Fibroblast of villous mesenchyme (primary cell): ENCODE data around the gene ERV3-1. TPM values are rescaled to one million over a fixed set of nuclear protein-coding genes. Genes with fewer than 3 reads are reported as not detected.
"Not testable (repeated sequence)": the region's sequence is repeated elsewhere in the genome, so short reads cannot be mapped to it uniquely, and the experiment has no call there.

Experiments used
- DNase-seq: peaks from one replicate; pipeline ENCODE4 v3.0.0-alpha.2; 2010; ENCODE audit warnings: low read depth
- H3K4me3 ChIP-seq: 2 replicates; pipeline ENCODE4 v1.5.1; 2011; ENCODE audit warnings: low read depth, mild to moderate bottlenecking, low read length
- CTCF ChIP-seq: IDR thresholded peaks from 2 replicates; pipeline ENCODE4 v1.5.1; 2012; ENCODE audit warnings: low read depth, mild to moderate bottlenecking, low read length; ENCODE audit not compliant: insufficient read depth
- total RNA-seq: library from RNA; depleted of rRNA; stranded (reverse); fragments of >200 nt; gene quantifications from 2 replicates; pipeline ENCODE4 v1.2.3, GENCODE V29; 2012

Gene ERV3-1
- total RNA-seq, 1 donor, result 12.1 TPM

GRCh38 chr7:64990216-64990615, 16.3 kb downstream of the ERV3-1 start:
- TF ChIP-seq CTCF, result no peak
- no peak overlapping the region for H3K4me3 ChIP-seq
- no peak for DNase-seq

- no peak overlapping the region for H3K4me3 ChIP-seq
- DNase-seq, result no peak
- no peak for TF ChIP-seq CTCF
Measured at GRCh38 chr7:64978497-64979203, 27.8 kb downstream of the ERV3-1 start.

GRCh38 chr7:64965594-64965993, 40.9 kb downstream of the ERV3-1 start:
- no peak for TF ChIP-seq CTCF
- H3K4me3 ChIP-seq, result no peak overlapping the region
- DNase-seq, result no peak

- no peak overlapping the region for H3K4me3 ChIP-seq
- TF ChIP-seq CTCF, result no peak
- DNase-seq, result no peak
Measured at GRCh38 chr7:64959072-64959747, 47.3 kb downstream of the ERV3-1 start.

- peak; percentile 51 for DNase-seq
- TF ChIP-seq CTCF, result peak; percentile 73
- H3K4me3 ChIP-seq, result no peak overlapping the region
Measured at GRCh38 chr7:64951250-64951848, 55.1 kb downstream of the ERV3-1 start.

GRCh38 chr7:64950673-64951072, 55.8 kb downstream of the ERV3-1 start:
- not testable (repeated sequence) for H3K4me3 ChIP-seq, DNase-seq

- not testable (repeated sequence) for H3K4me3 ChIP-seq, DNase-seq
Measured at GRCh38 chr7:64948774-64949173, 57.7 kb downstream of the ERV3-1 start.
